ENCODE measurements around the gene NR3C2. TPM values are rescaled to one million over a fixed set of nuclear protein-coding genes. Genes with fewer than 3 reads are reported as not detected.

The NR3C2 gene
- total and polyA plus RNA-seq, 10 of the 15 experiments (the other 5 are each of a cell fraction or from before 2014, with no cell fraction given) = 0.05 to 0.11 (median 0.08) TPM; not detected in 4

GRCh38 chr4:148295642-148296041 is 146.6 kb downstream of the NR3C2 start (continued):
- no peak for TF ChIP-seq CTCF (IDR thresholded peaks at IDR 0.05 in 2 of 3, conservative IDR thresholded peaks at IDR 0.05 in 1 of 3; ENCODE audit: control insufficient read depth in 2 of 3, extremely low read depth in 1 of 3, insufficient read depth in 1 of 3, low read depth in 3 of 3, low read length in 3 of 3)

DNA sequence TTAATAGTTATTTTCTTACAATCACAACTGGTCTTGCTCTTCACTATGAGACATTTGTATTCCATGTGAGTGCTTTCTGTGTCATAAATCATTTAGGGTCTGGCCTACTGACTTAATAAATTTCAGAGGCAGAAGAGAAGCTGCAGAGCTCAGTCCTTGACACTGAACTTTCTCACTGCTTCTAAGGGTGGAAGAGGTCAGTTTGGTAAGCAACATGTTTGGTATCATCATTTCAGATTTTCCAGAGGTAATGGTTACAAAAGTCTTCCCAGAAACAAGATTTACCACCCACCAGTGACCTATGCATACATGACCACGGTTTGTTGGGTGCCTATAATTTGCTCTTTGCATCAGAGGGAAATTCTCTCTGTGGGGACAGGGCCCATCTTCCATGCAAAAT is 148.6 kb downstream of the NR3C2 start:
- Histone ChIP-seq H3K79me2 (ENCODE audit: control insufficient read depth, insufficient read depth, low read length) (no peaks in the 10 kb centered on the region), H4K20me1 (ENCODE audit: control insufficient read depth, insufficient read depth) (no peaks in the 10 kb centered on the region), H3K27ac (ENCODE audit: control insufficient read depth, insufficient read depth) (no peak overlapping the region), H3K27me3 (replicated peaks in 1 of 2; ENCODE audit: control insufficient read depth in 2 of 2, insufficient read depth in 2 of 2, low read length in 1 of 2) (no peaks in the 10 kb centered on the region), H3K4me3 (no peak overlapping the region), H2AFZ (ENCODE audit: control insufficient read depth, low read depth, low read length) (no peak overlapping the region), H3K36me3 (ENCODE audit: control insufficient read depth in 2 of 2, insufficient read depth in 2 of 2, low read length in 1 of 2) (no peaks in the 10 kb centered on the region), H3K9ac (ENCODE audit: control insufficient read depth, insufficient read depth, low read length) (no peak overlapping the region), H3K4me1 (ENCODE audit: control insufficient read depth, insufficient read depth, low read length) (no peaks in the 10 kb centered on the region), H3K9me3 (replicated peaks; ENCODE audit: control insufficient read depth, insufficient read depth, low read length) (no peaks in the 10 kb centered on the region), H3K4me2 (ENCODE audit: control insufficient read depth, insufficient read depth) (no peak overlapping the region)
- in situ Hi-C loops (cut with MboI) (no loop called here), intact Hi-C loops (cut with micrococcal nuclease; ENCODE audit: unreplicated experiment) (no loop called here)
- ATAC-seq (no peak), DNase-seq (ENCODE audit: low read depth, low spot score) (no peak), FAIRE-seq (no peak)
- ChIA-PET CTCF (no interaction called here), POLR2A (no interaction called here), SMC1A (ENCODE audit: uncharacterized antibody, unreplicated experiment) (no interaction called here), RAD21 (ENCODE audit: unreplicated experiment) (no interaction called here)
- no TSS peak for BruUV-seq (replicated peaks)
- WGBS (ENCODE audit: insufficient coverage, insufficient replicate concordance, low lambda C conversion rate, missing lambda C conversion rate) = 0% methylated on average over 1 of the region's 1 CpG
- TF ChIP-seq, protein P1, sequence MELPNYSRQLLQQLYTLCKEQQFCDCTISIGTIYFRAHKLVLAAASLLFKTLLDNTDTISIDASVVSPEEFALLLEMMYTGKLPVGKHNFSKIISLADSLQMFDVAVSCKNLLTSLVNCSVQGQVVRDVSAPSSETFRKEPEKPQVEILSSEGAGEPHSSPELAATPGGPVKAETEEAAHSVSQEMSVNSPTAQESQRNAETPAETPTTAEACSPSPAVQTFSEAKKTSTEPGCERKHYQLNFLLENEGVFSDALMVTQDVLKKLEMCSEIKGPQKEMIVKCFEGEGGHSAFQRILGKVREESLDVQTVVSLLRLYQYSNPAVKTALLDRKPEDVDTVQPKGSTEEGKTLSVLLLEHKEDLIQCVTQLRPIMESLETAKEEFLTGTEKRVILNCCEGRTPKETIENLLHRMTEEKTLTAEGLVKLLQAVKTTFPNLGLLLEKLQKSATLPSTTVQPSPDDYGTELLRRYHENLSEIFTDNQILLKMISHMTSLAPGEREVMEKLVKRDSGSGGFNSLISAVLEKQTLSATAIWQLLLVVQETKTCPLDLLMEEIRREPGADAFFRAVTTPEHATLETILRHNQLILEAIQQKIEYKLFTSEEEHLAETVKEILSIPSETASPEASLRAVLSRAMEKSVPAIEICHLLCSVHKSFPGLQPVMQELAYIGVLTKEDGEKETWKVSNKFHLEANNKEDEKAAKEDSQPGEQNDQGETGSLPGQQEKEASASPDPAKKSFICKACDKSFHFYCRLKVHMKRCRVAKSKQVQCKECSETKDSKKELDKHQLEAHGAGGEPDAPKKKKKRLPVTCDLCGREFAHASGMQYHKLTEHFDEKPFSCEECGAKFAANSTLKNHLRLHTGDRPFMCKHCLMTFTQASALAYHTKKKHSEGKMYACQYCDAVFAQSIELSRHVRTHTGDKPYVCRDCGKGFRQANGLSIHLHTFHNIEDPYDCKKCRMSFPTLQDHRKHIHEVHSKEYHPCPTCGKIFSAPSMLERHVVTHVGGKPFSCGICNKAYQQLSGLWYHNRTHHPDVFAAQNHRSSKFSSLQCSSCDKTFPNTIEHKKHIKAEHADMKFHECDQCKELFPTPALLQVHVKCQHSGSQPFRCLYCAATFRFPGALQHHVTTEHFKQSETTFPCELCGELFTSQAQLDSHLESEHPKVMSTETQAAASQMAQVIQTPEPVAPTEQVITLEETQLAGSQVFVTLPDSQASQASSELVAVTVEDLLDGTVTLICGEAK (IDR thresholded peaks at IDR 0.05; ENCODE audit: borderline replicate concordance) = no peak
- no peak for TF ChIP-seq ATF7 (IDR thresholded peaks at IDR 0.05; ENCODE audit: low read depth)
- TF ChIP-seq HDGF (IDR thresholded peaks at IDR 0.05) = no peak
- TF ChIP-seq, protein P2, sequence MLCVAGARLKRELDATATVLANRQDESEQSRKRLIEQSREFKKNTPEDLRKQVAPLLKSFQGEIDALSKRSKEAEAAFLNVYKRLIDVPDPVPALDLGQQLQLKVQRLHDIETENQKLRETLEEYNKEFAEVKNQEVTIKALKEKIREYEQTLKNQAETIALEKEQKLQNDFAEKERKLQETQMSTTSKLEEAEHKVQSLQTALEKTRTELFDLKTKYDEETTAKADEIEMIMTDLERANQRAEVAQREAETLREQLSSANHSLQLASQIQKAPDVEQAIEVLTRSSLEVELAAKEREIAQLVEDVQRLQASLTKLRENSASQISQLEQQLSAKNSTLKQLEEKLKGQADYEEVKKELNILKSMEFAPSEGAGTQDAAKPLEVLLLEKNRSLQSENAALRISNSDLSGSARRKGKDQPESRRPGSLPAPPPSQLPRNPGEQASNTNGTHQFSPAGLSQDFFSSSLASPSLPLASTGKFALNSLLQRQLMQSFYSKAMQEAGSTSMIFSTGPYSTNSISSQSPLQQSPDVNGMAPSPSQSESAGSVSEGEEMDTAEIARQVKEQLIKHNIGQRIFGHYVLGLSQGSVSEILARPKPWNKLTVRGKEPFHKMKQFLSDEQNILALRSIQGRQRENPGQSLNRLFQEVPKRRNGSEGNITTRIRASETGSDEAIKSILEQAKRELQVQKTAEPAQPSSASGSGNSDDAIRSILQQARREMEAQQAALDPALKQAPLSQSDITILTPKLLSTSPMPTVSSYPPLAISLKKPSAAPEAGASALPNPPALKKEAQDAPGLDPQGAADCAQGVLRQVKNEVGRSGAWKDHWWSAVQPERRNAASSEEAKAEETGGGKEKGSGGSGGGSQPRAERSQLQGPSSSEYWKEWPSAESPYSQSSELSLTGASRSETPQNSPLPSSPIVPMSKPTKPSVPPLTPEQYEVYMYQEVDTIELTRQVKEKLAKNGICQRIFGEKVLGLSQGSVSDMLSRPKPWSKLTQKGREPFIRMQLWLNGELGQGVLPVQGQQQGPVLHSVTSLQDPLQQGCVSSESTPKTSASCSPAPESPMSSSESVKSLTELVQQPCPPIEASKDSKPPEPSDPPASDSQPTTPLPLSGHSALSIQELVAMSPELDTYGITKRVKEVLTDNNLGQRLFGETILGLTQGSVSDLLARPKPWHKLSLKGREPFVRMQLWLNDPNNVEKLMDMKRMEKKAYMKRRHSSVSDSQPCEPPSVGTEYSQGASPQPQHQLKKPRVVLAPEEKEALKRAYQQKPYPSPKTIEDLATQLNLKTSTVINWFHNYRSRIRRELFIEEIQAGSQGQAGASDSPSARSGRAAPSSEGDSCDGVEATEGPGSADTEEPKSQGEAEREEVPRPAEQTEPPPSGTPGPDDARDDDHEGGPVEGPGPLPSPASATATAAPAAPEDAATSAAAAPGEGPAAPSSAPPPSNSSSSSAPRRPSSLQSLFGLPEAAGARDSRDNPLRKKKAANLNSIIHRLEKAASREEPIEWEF (IDR thresholded peaks at IDR 0.05; ENCODE audit: insufficient replicate concordance, low read depth, low read length) = no peak
- no peak for TF ChIP-seq ZBTB33 (IDR thresholded peaks at IDR 0.05)
- no peak for TF ChIP-seq SREBF1 (IDR thresholded peaks at IDR 0.05; ENCODE audit: low read length)
- no peak for TF ChIP-seq ZNF24 (IDR thresholded peaks at IDR 0.05)
